Upper lobe of right lung (tissue), 1 donor: Measurements from ENCODE around the gene GLRX2. TPM values are rescaled to one million over a fixed set of nuclear protein-coding genes. Genes with fewer than 3 reads are reported as not detected.

Experiments
- ATAC-seq: fragments of 200-7000 bp; cut with Tn5 transposase; one replicate; pipeline ENCODE4 v1.9.1; 2020; ENCODE audit warnings: mild to moderate bottlenecking, moderate library complexity
- DNase-seq: peaks from one replicate; pipeline ENCODE4 v3.0.0-alpha.2; 2020
- H3K27ac ChIP-seq: fragments of 200-600 bp; one replicate; pipeline ENCODE4 v1.8.0; 2022
- H3K27me3 ChIP-seq: fragments of 200-600 bp; one replicate; pipeline ENCODE4 v1.8.0; 2022; ENCODE audit warnings: mild to moderate bottlenecking
- H3K36me3 ChIP-seq: fragments of 200-600 bp; one replicate; pipeline ENCODE4 v1.8.0; 2022
- H3K4me1 ChIP-seq: fragments of 200-600 bp; one replicate; pipeline ENCODE4 v1.8.0; 2022
- H3K4me3 ChIP-seq: fragments of 200-600 bp; one replicate; pipeline ENCODE4 v1.8.0; 2022; ENCODE audit warnings: mild to moderate bottlenecking
- H3K9me3 ChIP-seq: fragments of 200-600 bp; one replicate; pipeline ENCODE4 v1.8.0; 2022
- CTCF ChIP-seq: fragments of 200-600 bp; IDR thresholded peaks from one replicate; pipeline ENCODE4 v1.8.0; 2022; ENCODE audit warnings: antibody characterized with exemption
- intact Hi-C: fragments of 100-400 bp; cut with DNase I; formaldehyde crosslinking; loops from one replicate; pipeline ENCODE4 v1.11.0; 2022
- total RNA-seq: library from RNA; stranded (reverse); fragmentation: NEBNext Ultra II Directional; extraction: Animal tissue kit (Norgen Biotek cat#: 25700); gene quantifications from one replicate; pipeline ENCODE4 v1.2.1, GENCODE V29; 2021
- donor health status: DM: no; HTN: yes; CAD: no; lungs with severe emphysema.

Gene GLRX2
- total RNA-seq, 1 donor from 2014 or later: 19.0 TPM

- no peaks in the 10 kb centered on the region for H3K9me3 ChIP-seq
- peaks cover 35% of the 10 kb centered on the region for H3K36me3 ChIP-seq
- H3K27ac ChIP-seq: no peak overlapping the region
- H3K27me3 ChIP-seq: no peaks in the 10 kb centered on the region
- no peaks in the 10 kb centered on the region for H3K4me1 ChIP-seq
- DNase-seq (no peak), ATAC-seq (no peak)
- intact Hi-C loops: no loop called here
- no peak for TF ChIP-seq CTCF
- no peak overlapping the region for H3K4me3 ChIP-seq
Observed at GRCh38 chr1:193087893-193088292, 17.3 kb downstream of the GLRX2 start.

- Histone ChIP-seq H3K27me3 (no peaks in the 10 kb centered on the region), H3K27ac (no peak overlapping the region), H3K4me3 (no peak overlapping the region), H3K9me3 (no peaks in the 10 kb centered on the region), H3K4me1 (no peaks in the 10 kb centered on the region), H3K36me3 (peaks cover 47% of the 10 kb centered on the region)
- no peak for TF ChIP-seq CTCF
- intact Hi-C loops: no loop called here
- DNase-seq: no peak
- no peak for ATAC-seq
Observed at GRCh38 chr1:193086342-193086741, 18.9 kb downstream of the GLRX2 start.

GRCh38 chr1:193085263-193085662, 20.0 kb downstream of the GLRX2 start:
- Histone ChIP-seq H3K27ac (no peak overlapping the region), H3K4me1 (no peaks in the 10 kb centered on the region), H3K4me3 (no peak overlapping the region), H3K36me3 (peaks cover 52% of the 10 kb centered on the region), H3K9me3 (no peaks in the 10 kb centered on the region), H3K27me3 (no peaks in the 10 kb centered on the region)
- no peak for TF ChIP-seq CTCF
- ATAC-seq: no peak
- DNase-seq: no peak
- intact Hi-C loops: no loop called here

- Histone ChIP-seq H3K9me3 (no peaks in the 10 kb centered on the region), H3K27ac (no peak overlapping the region), H3K4me1 (no peaks in the 10 kb centered on the region), H3K27me3 (no peaks in the 10 kb centered on the region), H3K36me3 (peaks cover 64% of the 10 kb centered on the region), H3K4me3 (no peak overlapping the region)
- intact Hi-C loops: no loop called here
- TF ChIP-seq CTCF: no peak
- DNase-seq (no peak), ATAC-seq (no peak)
Observed at GRCh38 chr1:193083365-193084088, 21.7 kb downstream of the GLRX2 start.

- intact Hi-C loops: no loop called here
- DNase-seq: no peak
- no peaks in the 10 kb centered on the region for H3K9me3 ChIP-seq
- H3K4me3 ChIP-seq: no peak overlapping the region
- H3K27ac ChIP-seq: no peak overlapping the region
- no peaks in the 10 kb centered on the region for H3K27me3 ChIP-seq
- H3K4me1 ChIP-seq: no peaks in the 10 kb centered on the region
- no peak for ATAC-seq
- H3K36me3 ChIP-seq: peaks cover 63% of the 10 kb centered on the region
- no peak for TF ChIP-seq CTCF
Observed at GRCh38 chr1:193079187-193079586, 26.0 kb downstream of the GLRX2 start.

- Histone ChIP-seq H3K9me3 (no peaks in the 10 kb centered on the region), H3K4me3 (no peak overlapping the region), H3K27ac (no peak overlapping the region), H3K36me3 (peaks cover 51% of the 10 kb centered on the region), H3K27me3 (no peaks in the 10 kb centered on the region), H3K4me1 (no peaks in the 10 kb centered on the region)
- TF ChIP-seq CTCF: no peak
- ATAC-seq (no peak), DNase-seq (no peak)
- intact Hi-C loops: no loop called here
Observed at GRCh38 chr1:193077991-193078390, 27.2 kb downstream of the GLRX2 start.
